Lower lobe of right lung (tissue), 2 donors: Measurements from ENCODE around the gene CHRNB1. TPM values are rescaled to one million over a fixed set of nuclear protein-coding genes. Genes with fewer than 3 reads are reported as not detected.

Source experiments
- ATAC-seq, 2 donors: fragments of 200-7000 bp; cut with Tn5 transposase; one replicate each; pipeline ENCODE4 v1.9.1; 2020 to 2022; ENCODE audit warnings: mild to moderate bottlenecking in 2 of 2, moderate library complexity in 2 of 2
- DNase-seq: peaks from one replicate; pipeline ENCODE4 v3.0.0-alpha.2; 2020
- H3K27ac ChIP-seq: fragments of 200-600 bp; one replicate; pipeline ENCODE4 v1.8.0; 2022
- H3K27me3 ChIP-seq: fragments of 200-600 bp; one replicate; pipeline ENCODE4 v1.8.0; 2022; ENCODE audit warnings: low read depth
- H3K36me3 ChIP-seq: fragments of 200-600 bp; one replicate; pipeline ENCODE4 v1.8.0; 2022; ENCODE audit warnings: mild to moderate bottlenecking
- H3K4me1 ChIP-seq: fragments of 200-600 bp; one replicate; pipeline ENCODE4 v1.8.0; 2022
- H3K4me3 ChIP-seq: fragments of 200-600 bp; one replicate; pipeline ENCODE4 v1.8.0; 2022; ENCODE audit warnings: mild to moderate bottlenecking
- H3K9me3 ChIP-seq: fragments of 200-600 bp; one replicate; pipeline ENCODE4 v1.8.0; 2022
- intact Hi-C: fragments of 100-400 bp; cut with DNase I; formaldehyde crosslinking; loops from one replicate; pipeline ENCODE4 v1.11.0; 2022
- total RNA-seq: library from RNA; stranded (reverse); fragmentation: NEBNext Ultra II Directional; extraction: Animal tissue kit (Norgen Biotek cat#: 25700); gene quantifications from one replicate; pipeline ENCODE4 v1.2.1, GENCODE V29; 2021
- TF ChIP-seq, protein P1 (sequence below): fragments of 200-600 bp; IDR thresholded peaks from one replicate; pipeline ENCODE4 v1.8.0; 2022; ENCODE audit warnings: antibody characterized with exemption, mild to moderate bottlenecking
- donor health status: DM: no; HTN: yes; CAD: no; lungs with severe emphysema.

Gene CHRNB1
- total RNA-seq, 1 donor from 2014 or later = 8.4 TPM

DNA sequence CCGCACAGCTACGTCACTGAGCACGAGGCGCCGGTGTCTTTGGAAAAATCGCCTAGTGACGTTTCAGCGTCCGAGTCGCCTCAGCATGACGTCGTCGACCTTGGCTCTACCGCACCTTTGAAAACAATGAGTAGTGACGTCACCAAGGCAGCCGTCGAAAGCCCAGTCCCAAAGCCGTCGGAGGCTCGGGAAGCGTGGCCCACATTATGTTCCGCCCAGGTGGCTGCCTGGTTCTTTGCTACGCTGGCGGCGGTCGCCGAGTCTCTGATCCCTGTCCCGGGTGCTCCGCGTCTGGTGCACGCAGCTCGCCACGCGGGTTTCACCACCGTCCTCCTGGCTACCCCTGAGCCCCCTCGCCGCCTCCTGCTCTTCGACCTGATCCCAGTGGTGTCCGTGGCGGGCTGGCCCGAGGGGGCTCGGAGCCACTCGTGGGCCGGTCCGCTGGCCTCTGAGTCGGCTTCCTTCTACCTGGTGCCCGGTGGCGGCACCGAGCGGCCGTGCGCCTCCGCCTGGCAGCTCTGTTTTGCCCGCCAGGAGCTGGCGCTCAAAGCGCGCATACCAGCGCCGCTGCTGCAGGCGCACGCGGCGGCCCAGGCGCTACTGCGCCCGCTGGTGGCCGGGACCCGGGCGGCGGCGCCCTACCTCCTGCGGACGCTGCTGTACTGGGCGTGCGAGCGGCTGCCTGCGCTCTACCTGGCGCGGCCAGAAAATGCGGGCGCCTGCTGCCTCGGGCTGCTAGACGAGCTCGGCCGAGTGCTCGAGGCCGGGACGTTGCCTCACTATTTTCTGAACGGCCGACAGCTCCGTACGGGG, 8.1 kb upstream of the CHRNB1 start:
- H3K27me3 ChIP-seq = peaks cover 34% of the 10 kb centered on the region
- H3K36me3 ChIP-seq = no peaks in the 10 kb centered on the region
- H3K4me3 ChIP-seq = peak overlapping the region; percentile 76
- ATAC-seq (peak; percentile 87 to 90), DNase-seq (peak; percentile 90)
- TF ChIP-seq, protein P1, sequence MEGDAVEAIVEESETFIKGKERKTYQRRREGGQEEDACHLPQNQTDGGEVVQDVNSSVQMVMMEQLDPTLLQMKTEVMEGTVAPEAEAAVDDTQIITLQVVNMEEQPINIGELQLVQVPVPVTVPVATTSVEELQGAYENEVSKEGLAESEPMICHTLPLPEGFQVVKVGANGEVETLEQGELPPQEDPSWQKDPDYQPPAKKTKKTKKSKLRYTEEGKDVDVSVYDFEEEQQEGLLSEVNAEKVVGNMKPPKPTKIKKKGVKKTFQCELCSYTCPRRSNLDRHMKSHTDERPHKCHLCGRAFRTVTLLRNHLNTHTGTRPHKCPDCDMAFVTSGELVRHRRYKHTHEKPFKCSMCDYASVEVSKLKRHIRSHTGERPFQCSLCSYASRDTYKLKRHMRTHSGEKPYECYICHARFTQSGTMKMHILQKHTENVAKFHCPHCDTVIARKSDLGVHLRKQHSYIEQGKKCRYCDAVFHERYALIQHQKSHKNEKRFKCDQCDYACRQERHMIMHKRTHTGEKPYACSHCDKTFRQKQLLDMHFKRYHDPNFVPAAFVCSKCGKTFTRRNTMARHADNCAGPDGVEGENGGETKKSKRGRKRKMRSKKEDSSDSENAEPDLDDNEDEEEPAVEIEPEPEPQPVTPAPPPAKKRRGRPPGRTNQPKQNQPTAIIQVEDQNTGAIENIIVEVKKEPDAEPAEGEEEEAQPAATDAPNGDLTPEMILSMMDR = peak; percentile 87
- intact Hi-C loops = no loop called here
- peaks cover 56% of the 10 kb centered on the region for H3K4me1 ChIP-seq
- no peaks in the 10 kb centered on the region for H3K9me3 ChIP-seq
- H3K27ac ChIP-seq = peak overlapping the region; percentile 81

DNA sequence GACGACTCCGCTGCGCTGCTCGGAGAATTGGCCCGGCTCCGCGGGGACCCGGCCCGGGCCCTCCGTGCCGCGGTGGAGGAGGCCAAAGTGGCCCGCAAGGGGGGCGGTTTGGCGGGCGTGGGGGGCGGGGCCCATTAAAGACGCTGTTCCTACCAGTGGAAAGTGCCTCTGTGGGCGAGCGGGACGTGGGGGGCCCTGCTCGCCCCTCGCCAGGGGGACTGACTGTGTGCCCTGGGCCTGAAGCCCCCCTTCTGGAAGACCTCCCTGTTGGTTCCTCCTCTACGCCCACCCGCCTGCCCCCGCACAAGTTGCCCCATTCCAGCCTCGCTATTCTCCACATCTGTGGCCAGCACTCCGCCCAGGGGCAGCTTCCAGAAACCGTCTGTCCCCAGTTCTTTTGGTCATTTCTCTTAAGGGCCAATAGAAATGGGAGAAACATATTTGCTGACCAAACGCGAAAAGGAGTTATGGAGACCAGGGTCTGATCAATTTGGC, 7.4 kb upstream of the CHRNB1 start:
- peak overlapping the region; percentile 76 for H3K4me3 ChIP-seq
- no peaks in the 10 kb centered on the region for H3K9me3 ChIP-seq
- TF ChIP-seq, protein P1 = no peak
- DNase-seq (no peak), ATAC-seq (no peak)
- peaks cover 34% of the 10 kb centered on the region for H3K27me3 ChIP-seq
- H3K36me3 ChIP-seq = no peaks in the 10 kb centered on the region
- peaks cover 56% of the 10 kb centered on the region for H3K4me1 ChIP-seq
- H3K27ac ChIP-seq = no peak overlapping the region
- intact Hi-C loops = no loop called here

DNA sequence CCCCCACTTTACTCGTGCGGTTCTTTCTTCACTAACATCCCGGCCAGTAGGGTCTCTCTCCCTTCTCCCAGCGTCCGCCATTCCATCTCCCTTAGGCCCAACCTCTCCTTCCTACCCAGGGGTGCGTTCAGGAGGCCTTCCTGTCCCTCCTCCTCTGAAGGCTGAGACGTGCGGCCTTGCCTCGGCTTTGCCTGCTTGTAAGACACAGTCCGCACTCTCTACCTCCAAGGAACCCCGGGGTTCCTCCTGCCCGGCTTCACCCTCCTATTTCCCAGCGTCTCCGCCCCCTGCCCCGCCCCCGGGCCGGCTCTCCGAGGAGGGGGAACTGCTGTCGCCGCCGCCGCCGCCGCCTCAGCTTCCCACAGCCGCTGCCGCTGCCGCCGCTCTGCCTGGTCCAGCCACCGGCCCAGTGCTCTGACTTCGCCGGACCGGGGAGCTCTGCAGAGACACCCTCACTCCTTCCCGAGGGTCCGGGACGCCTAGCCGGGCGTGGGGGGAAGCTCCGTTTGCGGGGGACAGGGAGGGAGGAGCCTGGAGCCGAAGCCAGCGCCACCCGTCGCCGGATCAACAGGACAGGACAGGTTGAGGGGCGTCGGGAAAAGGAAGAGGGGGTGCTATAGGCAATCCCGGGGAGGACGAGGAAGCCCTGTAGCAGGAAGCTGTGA, 6.8 kb upstream of the CHRNB1 start:
- intact Hi-C loops = no loop called here
- Histone ChIP-seq H3K36me3 (no peaks in the 10 kb centered on the region), H3K4me3 (peak overlapping the region; percentile 76), H3K4me1 (peaks cover 56% of the 10 kb centered on the region), H3K9me3 (no peaks in the 10 kb centered on the region), H3K27me3 (peaks cover 34% of the 10 kb centered on the region), H3K27ac (no peak overlapping the region)
- ATAC-seq (peak; percentile 2 to 3), DNase-seq (peak; percentile 86)
- TF ChIP-seq, protein P1 = no peak

DNA sequence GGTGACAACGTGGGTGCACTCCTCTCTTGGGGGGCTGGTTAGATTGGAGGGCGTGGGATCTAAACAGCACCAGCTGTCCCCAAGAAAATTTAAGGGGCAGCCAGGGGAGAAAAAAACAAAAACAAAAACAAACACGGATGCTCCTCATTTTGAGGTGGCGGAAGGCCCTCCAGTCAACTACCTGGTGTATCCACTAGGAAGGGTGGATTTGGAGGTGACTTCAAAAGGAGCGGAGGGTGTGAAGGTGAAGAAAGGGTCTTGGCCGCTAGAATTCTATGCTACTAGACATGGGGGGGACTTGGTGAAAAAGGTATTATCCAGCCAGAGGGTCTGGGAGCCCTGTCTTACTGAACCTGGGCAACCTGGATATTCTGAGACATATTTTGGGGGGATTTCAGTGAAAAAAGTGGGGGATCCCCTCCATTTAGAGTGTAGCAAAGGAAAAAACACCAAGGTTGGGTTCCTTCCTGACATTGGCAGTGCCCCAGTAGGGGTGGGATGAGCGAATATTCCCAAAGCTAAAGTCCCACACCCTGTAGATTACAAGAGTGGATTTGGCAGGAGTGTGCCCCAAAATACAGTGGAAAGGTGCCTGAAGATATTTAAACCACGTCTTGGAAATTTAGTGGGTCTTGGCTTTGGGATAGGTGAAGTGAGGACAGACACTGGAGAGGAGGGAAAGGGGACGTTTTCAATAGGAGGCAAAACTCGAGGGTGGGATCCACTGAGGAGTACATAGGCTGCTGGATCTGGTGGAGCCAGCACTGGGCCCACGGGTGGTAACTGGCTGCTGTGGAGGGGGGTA, 6.0 kb upstream of the CHRNB1 start:
- no peaks in the 10 kb centered on the region for H3K9me3 ChIP-seq
- ATAC-seq (no peak), DNase-seq (no peak)
- no peaks in the 10 kb centered on the region for H3K36me3 ChIP-seq
- TF ChIP-seq, protein P1 = no peak
- intact Hi-C loops = no loop called here
- peak overlapping the region; percentile 76 for H3K4me3 ChIP-seq
- H3K4me1 ChIP-seq = peaks cover 56% of the 10 kb centered on the region
- H3K27me3 ChIP-seq = peaks cover 34% of the 10 kb centered on the region
- H3K27ac ChIP-seq = no peak overlapping the region

DNA sequence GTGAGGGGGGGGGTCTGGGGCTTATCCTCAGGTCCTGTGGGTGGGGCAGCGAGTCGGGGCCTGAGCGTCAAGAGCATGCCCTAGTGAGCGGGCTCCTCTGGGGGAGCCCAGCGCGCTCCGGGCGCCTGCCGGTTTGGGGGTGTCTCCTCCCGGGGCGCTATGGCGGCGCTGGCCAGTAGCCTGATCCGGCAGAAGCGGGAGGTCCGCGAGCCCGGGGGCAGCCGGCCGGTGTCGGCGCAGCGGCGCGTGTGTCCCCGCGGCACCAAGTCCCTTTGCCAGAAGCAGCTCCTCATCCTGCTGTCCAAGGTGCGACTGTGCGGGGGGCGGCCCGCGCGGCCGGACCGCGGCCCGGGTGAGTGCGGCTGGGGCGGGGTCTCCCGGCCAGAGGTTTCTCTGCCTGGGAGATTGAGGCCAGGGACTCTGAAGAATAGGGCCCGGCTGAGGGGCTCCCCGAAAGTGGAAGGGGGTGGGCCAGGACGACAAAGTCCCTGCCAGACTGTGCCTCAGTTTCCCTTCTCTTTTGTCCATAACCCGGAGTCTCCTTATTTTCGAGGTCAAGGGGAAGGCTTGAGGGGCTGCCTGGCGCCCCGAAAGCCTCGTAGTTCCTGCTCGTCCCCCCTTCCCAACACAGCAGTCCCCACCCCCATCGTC, 5.3 kb upstream of the CHRNB1 start, which contains the start of gene FGF11:
Gene FGF11 (plus strand): TSS at position 51 of the 651 bp plus-strand sequence. CDS start 109 bp downstream, at position 160.
- TF ChIP-seq, protein P1 = no peak
- Histone ChIP-seq H3K9me3 (no peaks in the 10 kb centered on the region), H3K36me3 (no peaks in the 10 kb centered on the region), H3K4me3 (peak within 1 kb of the TSS; percentile 76), H3K27ac (no peak within 1 kb of the TSS), H3K27me3 (peaks cover 36% of the 10 kb centered on the region), H3K4me1 (peaks cover 57% of the 10 kb centered on the region)
- ATAC-seq (no peak), DNase-seq (no peak)
- intact Hi-C loops = no loop called here
